ENCODE data around the gene TEX13A. TPM values are rescaled to one million over a fixed set of nuclear protein-coding genes. Genes with fewer than 3 reads are reported as not detected.
"Not testable (repeated sequence)": the region's sequence is repeated elsewhere in the genome, so short reads cannot be mapped to it uniquely, and the experiment has no call there.

The TEX13A gene, protein sequence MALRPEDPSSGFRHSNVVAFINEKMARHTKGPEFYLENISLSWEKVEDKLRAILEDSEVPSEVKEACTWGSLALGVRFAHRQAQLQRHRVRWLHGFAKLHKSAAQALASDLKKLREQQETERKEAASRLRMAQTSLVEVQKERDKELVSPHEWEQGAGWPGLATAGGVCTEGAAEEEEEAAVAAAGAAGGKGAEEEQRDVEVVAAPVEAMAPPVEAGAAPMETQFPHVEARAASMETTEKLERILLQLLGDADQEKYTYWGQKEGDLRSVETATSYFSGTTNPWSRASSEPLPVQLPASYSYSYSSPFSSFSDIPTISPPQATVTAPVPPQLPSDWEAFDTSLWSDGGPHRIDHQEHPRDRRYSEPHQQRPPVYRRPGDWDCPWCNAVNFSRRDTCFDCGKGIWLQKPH
- not detected for total RNA-seq
- long read RNA-seq = 0 reads

- intact Hi-C loops (cut with DNase I) = no loop called here
- DNase-seq (ENCODE audit: low spot score) = no peak
These were observed at the start of gene TEX13A for GRCh38 chrX:105220636-105221035. TSS of gene TEX13A (minus strand) at chrX:105220694. CDS start at chrX:105220397, 297 bp downstream.

GRCh38 chrX:105269386-105269785, 48.9 kb upstream of the TEX13A start:
- intact Hi-C loops (cut with DNase I) = no loop called here
- no peak for DNase-seq (ENCODE audit: low spot score)

DNA sequence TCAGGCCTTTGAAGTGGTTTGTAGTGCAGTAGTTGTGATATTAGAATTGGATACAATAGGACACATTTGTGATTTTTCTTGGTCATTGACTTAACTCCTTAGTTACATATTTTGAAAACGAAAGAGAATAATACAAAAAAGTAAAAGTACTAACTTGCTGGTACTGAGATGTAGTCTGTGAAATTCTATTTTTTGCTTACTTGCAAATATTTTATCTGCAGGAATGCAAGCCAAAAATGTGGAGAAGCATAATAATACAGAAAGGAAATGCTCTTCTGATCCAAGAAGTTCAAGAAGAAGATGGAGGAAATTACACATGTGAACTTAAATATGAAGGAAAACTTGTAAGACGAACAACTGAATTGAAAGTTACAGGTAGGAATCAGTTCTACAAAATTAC, 46.7 kb upstream of the TEX13A start:
- intact Hi-C loops (cut with DNase I) = no loop called here
- DNase-seq (ENCODE audit: low spot score) = no peak

GRCh38 chrX:105266456-105266855, 46.0 kb upstream of the TEX13A start:
- no peak for DNase-seq (ENCODE audit: low spot score)
- intact Hi-C loops (cut with DNase I) = no loop called here

- no peak for DNase-seq (ENCODE audit: low spot score)
- intact Hi-C loops (cut with DNase I) = no loop called here
These were observed 44.6 kb upstream of the TEX13A start for GRCh38 chrX:105265093-105265492.

DNA sequence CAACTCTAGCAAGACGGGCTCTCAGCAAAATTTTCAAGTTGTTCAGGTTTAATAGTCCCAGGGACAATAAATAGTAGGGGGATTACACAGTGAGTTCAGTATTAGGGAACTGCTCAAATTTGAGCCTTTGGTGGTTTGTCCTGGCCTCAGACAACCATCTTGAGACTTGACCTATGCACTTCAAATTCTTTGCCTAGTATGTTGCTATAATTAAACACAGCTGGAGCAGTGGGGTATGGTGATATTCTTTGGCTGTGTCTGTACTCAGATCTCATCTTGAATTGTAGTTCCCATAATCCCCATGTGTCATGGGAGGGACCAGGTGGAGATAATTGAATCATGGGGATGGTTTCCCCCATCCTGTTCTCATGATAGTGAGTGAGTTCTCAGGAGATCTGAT, 43.3 kb upstream of the TEX13A start:
- no peak for DNase-seq (ENCODE audit: low spot score)
- intact Hi-C loops (cut with DNase I) = no loop called here

GRCh38 chrX:105263171-105263570, 42.7 kb upstream of the TEX13A start:
- intact Hi-C loops (cut with DNase I) = no loop called here
- no peak for DNase-seq (ENCODE audit: low spot score)

GRCh38 chrX:105260291-105261043, 40.0 kb upstream of the TEX13A start:
- no peak for DNase-seq (ENCODE audit: low spot score)
- intact Hi-C loops (cut with DNase I) = no loop called here

DNA sequence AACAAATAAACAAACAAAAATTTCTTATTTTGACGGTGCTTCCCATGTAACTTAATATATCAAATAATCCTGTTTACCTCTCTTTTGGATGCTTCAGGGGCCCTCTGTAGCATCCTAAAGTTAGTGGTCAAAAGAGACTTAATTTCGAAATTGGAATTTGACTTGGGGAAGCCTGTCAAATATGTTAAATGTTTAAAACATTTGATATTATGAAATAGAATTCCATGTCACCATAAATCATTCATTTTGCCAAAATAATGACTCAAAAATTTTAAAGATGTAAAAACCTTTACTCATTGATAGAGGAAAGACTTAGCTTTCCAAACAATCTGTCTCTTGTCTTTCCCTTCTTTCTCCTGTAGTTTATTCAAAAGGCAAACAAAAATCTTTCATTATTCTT, 20.6 kb upstream of the TEX13A start:
- intact Hi-C loops (cut with DNase I) = no loop called here
- no peak for DNase-seq (ENCODE audit: low spot score)

GRCh38 chrX:105237407-105237806, 16.9 kb upstream of the TEX13A start:
- intact Hi-C loops (cut with DNase I); DNase-seq (ENCODE audit: low spot score): not testable (repeated sequence)

DNA sequence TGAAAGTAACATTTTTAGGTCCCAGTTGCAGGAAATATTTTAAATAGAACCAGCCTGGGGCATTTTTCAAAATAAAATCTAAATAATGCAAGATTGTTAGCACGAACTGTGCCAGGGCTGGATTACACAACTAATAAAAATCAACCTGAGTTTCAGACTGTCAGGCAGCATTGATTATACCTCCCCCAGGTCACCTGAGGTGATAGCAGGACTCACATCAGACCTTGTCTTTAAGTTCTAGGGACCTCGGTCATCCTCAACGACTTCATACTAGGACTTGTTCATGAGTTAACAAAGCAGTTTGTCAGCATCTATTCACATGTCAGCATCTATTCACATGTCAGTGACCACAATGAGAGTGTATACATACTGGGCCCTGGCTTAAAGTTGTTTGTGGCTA, 8.7 kb upstream of the TEX13A start:
- DNase-seq (ENCODE audit: low spot score) = no peak
- intact Hi-C loops (cut with DNase I) = no loop called here

- intact Hi-C loops (cut with DNase I) = no loop called here
- no peak for DNase-seq (ENCODE audit: low spot score)
These were observed 8.1 kb upstream of the TEX13A start for GRCh38 chrX:105228602-105229001.

GRCh38 chrX:105226499-105226898, 6.0 kb upstream of the TEX13A start:
- intact Hi-C loops (cut with DNase I) = no loop called here

DNA sequence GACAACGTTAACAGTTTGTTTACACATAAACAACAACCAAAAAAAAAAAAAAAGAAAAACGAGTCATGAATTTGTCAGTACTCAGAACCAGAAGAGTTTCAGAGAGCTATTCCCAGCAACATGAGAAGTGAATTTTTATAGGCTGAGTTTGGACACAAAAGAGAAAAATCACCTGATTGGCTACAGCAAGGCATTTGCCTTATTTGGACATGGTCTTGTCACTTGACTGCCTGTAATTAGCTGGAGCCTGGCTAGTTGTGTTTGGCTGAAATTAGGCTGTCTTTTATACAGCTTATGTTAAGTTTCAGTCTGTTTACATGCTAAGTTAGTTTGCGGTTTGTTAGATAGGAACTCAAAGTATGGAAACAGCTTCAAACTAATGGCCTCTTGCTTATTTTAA, 880 bp upstream of the TEX13A start:
- DNase-seq (ENCODE audit: low spot score) = no peak
- intact Hi-C loops (cut with DNase I) = no loop called here

More at GRCh38 chrX:105226499-105226898, 6.0 kb upstream of the TEX13A start:
- DNase-seq (ENCODE audit: low spot score) = no peak

- intact Hi-C loops (cut with DNase I) = no loop called here
- DNase-seq (ENCODE audit: low spot score) = no peak
These were observed 766 bp downstream of the TEX13A start for GRCh38 chrX:105219454-105220401.

DNA sequence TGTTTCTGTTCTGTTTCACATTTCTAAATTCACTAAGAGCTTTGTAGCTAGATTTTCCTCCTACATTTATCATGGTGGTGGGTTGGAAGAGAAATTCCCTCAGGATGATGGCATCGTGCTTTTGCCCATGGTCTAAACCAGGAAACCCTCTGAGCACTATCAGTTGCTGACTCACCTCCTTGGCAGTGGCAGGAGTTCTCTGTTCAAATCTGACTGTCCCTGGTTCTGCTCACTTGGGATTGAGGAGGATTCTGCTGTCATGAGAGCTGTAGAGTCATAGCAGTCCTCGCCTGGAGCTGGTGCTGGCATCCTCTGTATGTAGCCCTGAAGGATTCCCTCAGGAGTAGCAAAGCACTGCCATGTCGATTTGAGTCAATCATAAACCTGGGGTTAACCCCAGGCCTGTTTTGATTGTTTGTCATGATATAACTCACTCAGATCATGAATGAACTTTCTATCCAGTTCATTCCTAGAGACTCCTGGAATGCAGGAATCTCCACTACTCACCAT, 9.4 kb downstream of the TEX13A start:
- DNase-seq (ENCODE audit: low spot score) = no peak
- intact Hi-C loops (cut with DNase I) = no loop called here

DNA sequence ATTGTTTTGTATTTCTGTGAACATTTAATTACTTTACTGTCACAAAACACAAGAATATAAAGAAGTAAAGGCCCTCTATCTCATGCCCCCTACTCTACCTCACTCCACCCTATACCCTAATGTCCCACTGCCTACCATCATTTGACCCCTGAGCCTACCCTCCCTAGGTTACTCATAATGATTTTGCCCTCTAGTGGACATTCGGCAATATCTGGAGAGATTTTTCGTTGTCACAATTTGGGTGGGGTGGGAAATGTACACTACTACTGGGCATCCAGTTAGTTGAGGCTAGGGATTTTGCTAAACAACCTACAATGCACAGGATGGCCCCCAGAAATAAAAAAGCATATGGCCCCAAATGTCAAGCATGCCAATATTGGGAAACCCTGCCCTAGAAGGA, 10.2 kb downstream of the TEX13A start:
- DNase-seq (ENCODE audit: low spot score) = no peak
- intact Hi-C loops (cut with DNase I) = no loop called here

DNA sequence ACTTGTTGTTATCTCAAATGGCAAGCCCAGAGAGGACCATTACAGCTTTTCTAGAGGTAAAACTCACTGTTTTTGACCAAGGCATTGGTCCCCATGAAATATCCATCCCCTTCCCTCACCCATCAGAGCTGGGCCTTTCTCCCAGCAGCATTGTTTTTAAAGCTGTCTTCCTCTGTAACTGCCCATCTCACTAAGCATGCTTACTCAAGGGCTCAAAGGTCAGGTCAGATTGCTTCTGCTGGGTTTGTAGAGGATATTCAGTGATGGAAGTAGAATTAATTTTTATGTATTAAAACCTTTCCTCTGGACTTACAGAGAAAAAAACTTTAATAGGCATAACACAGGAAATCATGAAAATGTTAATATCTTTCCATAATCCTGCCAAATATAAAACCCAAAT, 11.1 kb downstream of the TEX13A start:
- intact Hi-C loops (cut with DNase I) = no loop called here
- DNase-seq (ENCODE audit: low spot score) = no peak

DNA sequence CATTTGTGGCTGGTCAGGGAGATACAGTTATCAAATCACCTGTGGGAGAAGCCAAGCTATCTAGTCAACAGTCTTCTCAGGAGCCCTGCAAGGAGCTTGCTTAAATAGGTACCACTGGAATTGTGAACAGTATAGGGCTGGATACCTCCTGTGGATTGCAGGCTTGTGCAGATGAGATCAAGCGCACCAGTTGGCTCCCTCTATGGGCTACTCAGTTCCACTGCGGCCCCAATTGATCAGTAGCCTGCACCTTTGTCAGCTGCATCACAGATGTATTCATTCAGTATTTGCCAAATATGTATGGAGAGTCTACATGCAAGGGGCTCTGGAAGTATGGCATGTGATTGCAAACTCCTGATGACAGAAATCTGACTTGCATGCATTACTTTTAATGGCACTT, 28.6 kb downstream of the TEX13A start:
- no peak for DNase-seq (ENCODE audit: low spot score)
- intact Hi-C loops (cut with DNase I) = loop anchor here (10.0 kb wide), 1 partner anchor 513 kb away; no protein-coding TSS in a partner anchor

Measured in cardiac septum (tissue), 1 donor.